IMR-90 (cell line): ENCODE results near the gene KPNA3. TPM values are rescaled to one million over a fixed set of nuclear protein-coding genes. Genes with fewer than 3 reads are reported as not detected.

ENCODE experiments used
- ATAC-seq: fragments of 200-7000 bp; cut with Tn5 transposase; 2 replicates; pipeline ENCODE4 v1.9.1; 2020; ENCODE audit warnings: low read depth, mild to moderate bottlenecking, moderate library complexity
- BruUV-seq: library from RNA; stranded (reverse); fragments of 400-500 nt; replicated peaks from 2 replicates; lab custom pipeline; 2021; lab: Mats Ljungman, UMichigan
- CTCF ChIA-PET: fragments of 300-600 bp; formaldehyde crosslinking; extraction: SDS; loops from one replicate; lab custom pipeline; 2021; ENCODE audit warnings: antibody characterized with exemption; lab: Yijun Ruan, JAX
- POLR2A ChIA-PET: fragments of 300-600 bp; sonication (Branson Sonifier 250); formaldehyde crosslinking; loops from one replicate; lab custom pipeline; 2022; ENCODE audit warnings: antibody characterized with exemption; ENCODE audit not compliant: unreplicated experiment; lab: Charles Lee
- DNase-seq: peaks from one replicate; pipeline ENCODE4 v3.0.0; 2013
- H2AFZ ChIP-seq: replicated peaks from 2 replicates; pipeline ENCODE3; 2013; ENCODE audit warnings: low read length, mild to moderate bottlenecking; ENCODE audit not compliant: poor library complexity
- H2AK5ac ChIP-seq: 2 replicates; pipeline ENCODE4 v1.6.1; 2013; ENCODE audit warnings: low read depth, low read length, inconsistent platforms
- H2AK9ac ChIP-seq: replicated peaks from 2 replicates; pipeline ENCODE3; 2013; ENCODE audit warnings: mild to moderate bottlenecking, low read depth, low read length, moderate library complexity; ENCODE audit not compliant: poor library complexity
- H2BK120ac ChIP-seq: 2 replicates; pipeline ENCODE4 v1.6.1; 2013; ENCODE audit warnings: low read depth, low read length, inconsistent platforms
- H2BK15ac ChIP-seq: 3 replicates; pipeline ENCODE4 v1.6.1; 2013; ENCODE audit warnings: low read depth, low read length, inconsistent platforms
- H2BK20ac ChIP-seq: 2 replicates; pipeline ENCODE4 v1.6.1; 2013; ENCODE audit warnings: low read depth, mild to moderate bottlenecking, inconsistent platforms, low read length, moderate library complexity
- H2BK5ac ChIP-seq: 2 replicates; pipeline ENCODE4 v1.6.1; 2013; ENCODE audit warnings: mild to moderate bottlenecking, low read depth, low read length, inconsistent platforms; ENCODE audit not compliant: poor library complexity, severe bottlenecking
- H3K14ac ChIP-seq: replicated peaks from 2 replicates; pipeline ENCODE4 v1.6.1; 2013; ENCODE audit warnings: low read depth, low read length, inconsistent platforms
- H3K18ac ChIP-seq: 2 replicates; pipeline ENCODE4 v1.6.1; 2013; ENCODE audit warnings: low read depth, low read length, control low read depth
- H3K23ac ChIP-seq: 2 replicates; pipeline ENCODE4 v1.6.1; 2013; ENCODE audit warnings: low read depth, low read length, inconsistent platforms
- H3K27ac ChIP-seq: 2 replicates; pipeline ENCODE4 v1.5.1; 2013; ENCODE audit warnings: mild to moderate bottlenecking, control low read depth, low read length; ENCODE audit not compliant: insufficient read depth
- H3K27me3 ChIP-seq: 2 replicates; pipeline ENCODE4 v1.6.1; 2013; ENCODE audit warnings: low read length; ENCODE audit not compliant: control insufficient read depth, insufficient read depth
- H3K36me3 ChIP-seq: 2 replicates; pipeline ENCODE4 v1.6.1; 2013; ENCODE audit warnings: low read length, mixed read lengths; ENCODE audit not compliant: control insufficient read depth, insufficient read depth
- H3K4ac ChIP-seq: 2 replicates; pipeline ENCODE4 v1.6.1; 2013; ENCODE audit warnings: low read depth, low read length, inconsistent platforms
- H3K4me1 ChIP-seq: 2 replicates; pipeline ENCODE4 v1.6.1; 2013; ENCODE audit warnings: low read length, mixed read lengths; ENCODE audit not compliant: control insufficient read depth, insufficient read depth
- H3K4me2 ChIP-seq: 2 replicates; pipeline ENCODE4 v1.6.1; 2013; ENCODE audit warnings: low read depth, mild to moderate bottlenecking, control low read depth, low read length, moderate library complexity
- H3K4me3 ChIP-seq: 2 replicates; pipeline ENCODE4 v1.5.1; 2013; ENCODE audit warnings: low read depth, mild to moderate bottlenecking, control low read depth, low read length, moderate library complexity; ENCODE audit not compliant: insufficient read depth
- H3K56ac ChIP-seq: 2 replicates; pipeline ENCODE4 v1.6.1; 2013; ENCODE audit warnings: low read length, inconsistent platforms; ENCODE audit not compliant: insufficient read depth; ENCODE audit errors: extremely low read depth
- H3K79me1 ChIP-seq, 2 experiments: 2 replicates each; pipeline ENCODE4 v1.6.1; 2013; ENCODE audit warnings: low read length in 2 of 2, inconsistent platforms in 1 of 2, low read depth in 1 of 2
- H3K9ac ChIP-seq: 2 replicates; pipeline ENCODE4 v1.6.1; 2013; ENCODE audit warnings: low read depth, low read length, control low read depth
- H3K9me1 ChIP-seq: 2 replicates; pipeline ENCODE4 v1.6.1; 2013; ENCODE audit warnings: low read length, inconsistent platforms; ENCODE audit not compliant: insufficient read depth
- H3K9me3 ChIP-seq: 2 replicates; pipeline ENCODE4 v1.6.1; 2013; ENCODE audit warnings: low read length; ENCODE audit not compliant: control insufficient read depth, insufficient read depth
- H4K20me1 ChIP-seq: 2 replicates; pipeline ENCODE4 v1.6.1; 2013; ENCODE audit warnings: low read length, inconsistent platforms; ENCODE audit not compliant: insufficient read depth
- H4K5ac ChIP-seq: 2 replicates; pipeline ENCODE4 v1.6.1; 2013; ENCODE audit warnings: mild to moderate bottlenecking, low read depth, low read length, control low read depth
- H4K8ac ChIP-seq, 2 experiments: 2 replicates each; pipeline ENCODE4 v1.6.1; 2013; ENCODE audit warnings: low read depth in 2 of 2, low read length in 2 of 2, control low read depth in 1 of 2, inconsistent platforms in 1 of 2
- H4K91ac ChIP-seq: 2 replicates; pipeline ENCODE4 v1.6.1; 2013; ENCODE audit warnings: low read depth, low read length, inconsistent platforms; ENCODE audit not compliant: insufficient read depth
- BHLHE40 ChIP-seq: fragments of 150-350 bp; IDR thresholded peaks from 2 replicates; pipeline ENCODE4 v1.6.1; 2016; ENCODE audit warnings: mild to moderate bottlenecking, low read depth, low read length
- CEBPB ChIP-seq: IDR thresholded peaks from 2 replicates; pipeline ENCODE4 v1.6.1; 2012; ENCODE audit warnings: low read depth, low read length, improper control_type of control experiment
- FOS ChIP-seq: fragments of 150-350 bp; IDR thresholded peaks from 2 replicates; pipeline ENCODE4 v1.6.1; 2016; ENCODE audit warnings: low read depth, low read length
- MAFK ChIP-seq: IDR thresholded peaks from 2 replicates; pipeline ENCODE4 v1.6.1; 2012; ENCODE audit warnings: low read depth, low read length, improper control_type of control experiment
- MAZ ChIP-seq: IDR thresholded peaks from 2 replicates; pipeline ENCODE4 v1.6.1; 2012; ENCODE audit warnings: low read depth, mild to moderate bottlenecking, low read length, improper control_type of control experiment, moderate library complexity, borderline replicate concordance
- MXI1 ChIP-seq: IDR thresholded peaks from 2 replicates; pipeline ENCODE4 v1.6.1; 2012; ENCODE audit warnings: low read depth, mild to moderate bottlenecking, low read length, moderate library complexity, borderline replicate concordance
- NFE2L2 ChIP-seq: fragments of 150-350 bp; IDR thresholded peaks from 2 replicates; pipeline ENCODE4 v1.6.1; 2016; ENCODE audit warnings: low read depth, mild to moderate bottlenecking, low read length
- POLR2A ChIP-seq: IDR thresholded peaks from 2 replicates; pipeline ENCODE4 v1.6.1; 2012; ENCODE audit warnings: mild to moderate bottlenecking, low read depth, low read length
- RAD21 ChIP-seq: IDR thresholded peaks from 2 replicates; pipeline ENCODE4 v1.6.1; 2012; ENCODE audit warnings: low read length, improper control_type of control experiment
- dilution Hi-C: fragments of 300-500 bp; cut with HindIII; formaldehyde crosslinking; loops from one replicate; pipeline ENCODE4 v1.14.3; 2018; ENCODE audit warnings: low sequenced_read_pairs; ENCODE audit not compliant: unreplicated experiment
- in situ Hi-C: fragments of 300-500 bp; cut with MboI; formaldehyde crosslinking; loops from 3 replicates; pipeline ENCODE4 v1.14.3; 2019; ENCODE audit warnings: low sequenced_read_pairs, inconsistent platforms, mixed read lengths
- intact Hi-C: fragments of 100-400 bp; cut with micrococcal nuclease; formaldehyde crosslinking; loops from 2 replicates; pipeline ENCODE4 v1.10.0; 2022
- polyA plus RNA-seq, 3 experiments: library from polyadenylated mRNA; depleted of rRNA; stranded (reverse); fragments of >200 nt; gene quantifications; 2 replicates each; pipeline ENCODE4 v1.2.3, GENCODE V29; 2012; ENCODE audit warnings: low replicate concordance in 1 of 3
- total RNA-seq: library from RNA; depleted of rRNA; stranded (reverse); fragments of >200 nt; gene quantifications from 2 replicates; pipeline ENCODE4 v1.2.3, GENCODE V29; 2012
- TF ChIP-seq, protein P1 (sequence below): fragments of 150-350 bp; IDR thresholded peaks from 2 replicates; pipeline ENCODE4 v1.6.1; 2017; ENCODE audit warnings: mild to moderate bottlenecking, antibody characterized with exemption, low read length, low read depth
- TF ChIP-seq, protein P2 (sequence below): fragments of 150-350 bp; IDR thresholded peaks from 2 replicates; pipeline ENCODE4 v1.6.1; 2016; ENCODE audit warnings: low read depth, mild to moderate bottlenecking, low read length, moderate library complexity, borderline replicate concordance

The KPNA3 gene
- total and polyA plus RNA-seq, 2 of the 4 experiments (the other 2 are of a cell fraction), result 25.3 to 48.6 TPM

DNA sequence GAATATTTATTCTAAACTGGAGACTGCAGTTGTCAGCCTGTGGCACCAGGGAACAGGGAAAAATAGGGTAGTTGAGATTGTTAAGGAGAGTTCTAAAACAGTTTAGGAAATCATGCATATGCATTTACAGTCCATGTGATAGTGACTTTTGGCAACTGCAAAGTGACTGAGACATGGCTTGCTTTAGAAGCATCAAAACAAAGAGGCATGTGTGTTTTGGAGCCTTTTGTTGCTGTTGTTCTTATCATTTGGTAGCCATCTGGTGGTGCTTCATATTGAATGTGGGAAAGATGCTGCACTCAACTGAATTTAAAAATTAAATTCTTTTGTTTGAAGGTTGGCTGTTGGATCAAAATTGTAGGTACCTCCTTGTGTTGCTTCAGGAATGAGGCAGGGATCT is 91.0 kb downstream of the KPNA3 start:
- dilution Hi-C loops (no loop called here), in situ Hi-C loops (no loop called here), intact Hi-C loops (no loop called here)
- Histone ChIP-seq H3K27ac (no peak overlapping the region), H4K8ac (no peak overlapping the region), H3K9ac (no peak overlapping the region), H3K18ac (no peak overlapping the region), H3K14ac (no peak overlapping the region), H3K79me1 (no peaks in the 10 kb centered on the region), H2AFZ (no peak overlapping the region), H4K91ac (no peak overlapping the region), H3K4ac (no peak overlapping the region), H4K5ac (no peak overlapping the region), H4K20me1 (no peaks in the 10 kb centered on the region), H3K23ac (no peak overlapping the region), H2BK5ac (no peak overlapping the region), H2AK5ac (no peak overlapping the region), H2AK9ac (no peak overlapping the region), H3K56ac (no peak overlapping the region), H3K4me2 (no peak overlapping the region), H3K9me3 (no peaks in the 10 kb centered on the region), H3K4me1 (no peaks in the 10 kb centered on the region), H3K36me3 (peaks cover 26% of the 10 kb centered on the region), H3K4me3 (no peak overlapping the region), H2BK120ac (no peak overlapping the region), H2BK20ac (no peak overlapping the region), H3K9me1 (no peaks in the 10 kb centered on the region; the same call in 1 of the 2 replicates), H2BK15ac (no peak overlapping the region), H3K27me3 (no peaks in the 10 kb centered on the region)
- TF ChIP-seq RAD21, result no peak
- TF ChIP-seq FOS, result no peak
- TF ChIP-seq, protein P1, sequence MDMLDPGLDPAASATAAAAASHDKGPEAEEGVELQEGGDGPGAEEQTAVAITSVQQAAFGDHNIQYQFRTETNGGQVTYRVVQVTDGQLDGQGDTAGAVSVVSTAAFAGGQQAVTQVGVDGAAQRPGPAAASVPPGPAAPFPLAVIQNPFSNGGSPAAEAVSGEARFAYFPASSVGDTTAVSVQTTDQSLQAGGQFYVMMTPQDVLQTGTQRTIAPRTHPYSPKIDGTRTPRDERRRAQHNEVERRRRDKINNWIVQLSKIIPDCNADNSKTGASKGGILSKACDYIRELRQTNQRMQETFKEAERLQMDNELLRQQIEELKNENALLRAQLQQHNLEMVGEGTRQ, result no peak
- no peak for TF ChIP-seq POLR2A
- no peak for TF ChIP-seq BHLHE40
- TF ChIP-seq NFE2L2, result no peak
- TF ChIP-seq, protein P2, sequence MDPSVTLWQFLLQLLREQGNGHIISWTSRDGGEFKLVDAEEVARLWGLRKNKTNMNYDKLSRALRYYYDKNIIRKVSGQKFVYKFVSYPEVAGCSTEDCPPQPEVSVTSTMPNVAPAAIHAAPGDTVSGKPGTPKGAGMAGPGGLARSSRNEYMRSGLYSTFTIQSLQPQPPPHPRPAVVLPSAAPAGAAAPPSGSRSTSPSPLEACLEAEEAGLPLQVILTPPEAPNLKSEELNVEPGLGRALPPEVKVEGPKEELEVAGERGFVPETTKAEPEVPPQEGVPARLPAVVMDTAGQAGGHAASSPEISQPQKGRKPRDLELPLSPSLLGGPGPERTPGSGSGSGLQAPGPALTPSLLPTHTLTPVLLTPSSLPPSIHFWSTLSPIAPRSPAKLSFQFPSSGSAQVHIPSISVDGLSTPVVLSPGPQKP, result no peak
- TF ChIP-seq MAFK, result no peak
- TF ChIP-seq CEBPB, result no peak
- TF ChIP-seq MAZ, result no peak
- TF ChIP-seq MXI1, result no peak
- DNase-seq (no peak), ATAC-seq (no peak)
- ChIA-PET CTCF (no interaction called here), POLR2A (no interaction called here)
- no TSS peak for BruUV-seq
